Progenitor cell of endocrine pancreas (in vitro differentiated cells): Measurements from ENCODE around the gene MEIOB. TPM values are rescaled to one million over a fixed set of nuclear protein-coding genes. Genes with fewer than 3 reads are reported as not detected.
A peak's percentile ranks its signal among the peaks of the same experiment; 100 is the strongest.
"Not testable (repeated sequence)": the region's sequence is repeated elsewhere in the genome, so short reads cannot be mapped to it uniquely, and the experiment has no call there.

ENCODE experiments used
- DNase-seq: peaks from one replicate; pipeline ENCODE4 v3.0.0; 2021; ENCODE audit warnings: low spot score; ENCODE audit not compliant: unreplicated experiment
- H3K27ac Mint-ChIP-seq: 2 replicates; pipeline ENCODE4 v1.8.0; 2021; ENCODE audit warnings: mild to moderate bottlenecking, moderate library complexity, mixed read lengths
- H3K27me3 Mint-ChIP-seq: 2 replicates; pipeline ENCODE4 v1.8.0; 2021; ENCODE audit warnings: mixed read lengths
- H3K36me3 Mint-ChIP-seq: 2 replicates; pipeline ENCODE4 v1.8.0; 2022; ENCODE audit warnings: mixed read lengths; ENCODE audit not compliant: insufficient read depth
- H3K4me1 Mint-ChIP-seq: 2 replicates; pipeline ENCODE4 v1.8.0; 2021; ENCODE audit warnings: low read depth, mixed read lengths
- H3K4me3 Mint-ChIP-seq: 2 replicates; pipeline ENCODE4 v1.8.0; 2021; ENCODE audit warnings: low read depth, mild to moderate bottlenecking, moderate library complexity, mixed read lengths
- H3K9me3 Mint-ChIP-seq: 2 replicates; pipeline ENCODE4 v1.8.0; 2021; ENCODE audit warnings: low read depth, mixed read lengths
- CTCF ChIP-seq: fragments of 200-600 bp; sonication (generic); IDR thresholded peaks from one replicate; pipeline ENCODE4 v1.5.0; 2021; ENCODE audit warnings: antibody characterized with exemption, mild to moderate bottlenecking; ENCODE audit not compliant: unreplicated experiment
- total RNA-seq: library from RNA; stranded (reverse); gene quantifications from 2 replicates; pipeline ENCODE4 v1.2.1, GENCODE V29; 2021

Gene MEIOB
- total RNA-seq, 1 donor from 2014 or later = not detected

GRCh38 chr16:1807626-1808025, 64.3 kb downstream of the MEIOB start:
- H3K4me3 Mint-ChIP-seq = no peak overlapping the region
- no peak overlapping the region for H3K27ac Mint-ChIP-seq
- H3K4me1 Mint-ChIP-seq = no peaks in the 10 kb centered on the region
- no peak for TF ChIP-seq CTCF
- H3K27me3 Mint-ChIP-seq = no peaks in the 10 kb centered on the region
- DNase-seq = no peak
- peaks cover 22% of the 10 kb centered on the region for H3K36me3 Mint-ChIP-seq
- H3K9me3 Mint-ChIP-seq = no peaks in the 10 kb centered on the region

DNA sequence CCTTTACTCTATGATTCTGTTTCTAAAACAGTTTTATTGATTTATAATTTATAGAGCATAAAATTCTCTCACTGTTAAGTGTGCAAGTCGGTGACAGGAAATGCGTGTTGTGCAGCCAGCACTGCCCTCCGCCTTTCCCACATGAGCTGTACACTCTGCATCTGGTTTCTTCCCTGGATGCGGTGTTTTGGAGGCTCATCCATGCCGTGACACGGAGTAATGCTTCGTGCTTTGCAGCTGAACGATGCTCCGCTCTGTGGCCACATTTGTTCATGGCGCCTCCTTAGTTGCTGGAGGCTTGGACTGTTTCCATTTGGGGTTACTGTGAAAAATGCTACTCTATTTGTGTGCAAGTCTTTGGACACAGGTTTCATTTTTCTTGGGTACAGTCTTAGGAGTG, 71.3 kb downstream of the MEIOB start:
- Mint-ChIP-seq H3K36me3 (peaks cover 17% of the 10 kb centered on the region), H3K27ac (no peak overlapping the region), H3K27me3 (no peaks in the 10 kb centered on the region), H3K9me3 (peaks cover 7% of the 10 kb centered on the region), H3K4me1 (no peaks in the 10 kb centered on the region), H3K4me3 (no peak overlapping the region)
- no peak for DNase-seq
- TF ChIP-seq CTCF = no peak

GRCh38 chr16:1799263-1799662, 72.7 kb downstream of the MEIOB start:
- H3K9me3 Mint-ChIP-seq, H3K4me3 Mint-ChIP-seq, DNase-seq, H3K27ac Mint-ChIP-seq, H3K27me3 Mint-ChIP-seq, H3K4me1 Mint-ChIP-seq: not testable (repeated sequence)
- peaks cover 14% of the 10 kb centered on the region for H3K36me3 Mint-ChIP-seq

- no peak for TF ChIP-seq CTCF
- no peak overlapping the region for H3K4me3 Mint-ChIP-seq
- H3K27ac Mint-ChIP-seq = no peak overlapping the region
- peaks cover 8% of the 10 kb centered on the region for H3K36me3 Mint-ChIP-seq
- H3K4me1 Mint-ChIP-seq = peaks cover 3% of the 10 kb centered on the region
- peaks cover 7% of the 10 kb centered on the region for H3K9me3 Mint-ChIP-seq
- DNase-seq = no peak
- no peaks in the 10 kb centered on the region for H3K27me3 Mint-ChIP-seq
Observed at GRCh38 chr16:1794908-1795666, 76.9 kb downstream of the MEIOB start.

DNA sequence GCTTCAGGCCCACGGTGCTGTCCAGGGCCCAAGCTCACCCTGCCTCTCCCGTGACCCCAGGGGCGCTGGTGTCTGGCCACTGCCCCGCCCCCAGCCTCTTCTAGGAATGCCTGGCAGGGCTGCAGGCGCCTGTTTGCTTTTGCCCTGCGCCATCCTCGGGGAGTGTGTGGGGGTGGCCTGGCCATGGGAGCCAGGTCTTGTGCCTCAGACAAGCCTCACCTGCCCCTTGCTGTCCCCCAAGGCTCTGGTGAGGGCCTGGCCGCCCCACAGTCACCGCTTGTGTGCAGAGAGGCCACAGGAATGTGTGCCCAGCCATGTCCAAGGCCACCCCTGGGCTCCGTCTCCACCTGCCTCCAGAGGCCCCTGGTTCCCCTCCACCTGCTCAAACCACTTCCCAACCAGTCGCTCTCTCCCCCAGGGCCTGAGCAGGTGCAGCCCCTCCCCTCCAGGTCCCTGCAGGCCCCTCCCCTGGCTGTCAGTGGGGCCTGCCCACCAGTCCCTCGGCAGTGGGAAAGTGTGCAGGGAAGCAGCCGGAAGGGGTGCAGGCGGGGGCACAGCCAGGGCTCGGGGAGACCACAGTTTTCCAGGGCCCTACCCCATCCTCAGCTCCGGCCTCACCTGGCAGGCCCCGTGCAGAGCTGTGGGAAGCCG, 77.6 kb downstream of the MEIOB start:
- peak; percentile 33 for DNase-seq
- peak overlapping the region; percentile 62 for H3K27ac Mint-ChIP-seq
- peaks cover 3% of the 10 kb centered on the region for H3K4me1 Mint-ChIP-seq

More for the DNA sequence above, 77.6 kb downstream of the MEIOB start:
- no peak for TF ChIP-seq CTCF
- H3K36me3 Mint-ChIP-seq = peaks cover 5% of the 10 kb centered on the region
- H3K4me3 Mint-ChIP-seq = no peak overlapping the region
- H3K9me3 Mint-ChIP-seq = peaks cover 5% of the 10 kb centered on the region
- H3K27me3 Mint-ChIP-seq = no peaks in the 10 kb centered on the region
